OCI-LY1 (cell line): ENCODE data around the gene LIM2.

Experiments
- EZH2 ChIP-seq: fragments of 200-600 bp; sonication (generic), shearing (Covaris generic); IDR thresholded peaks from 2 replicates; pipeline ENCODE4 v1.8.0; 2017; ENCODE audit warnings: borderline replicate concordance, mixed run types, mild to moderate bottlenecking, antibody characterized with exemption, low read length, moderate library complexity, mixed read lengths
- TF ChIP-seq, protein P1 (sequence below): fragments of 200-600 bp; sonication (generic), shearing (Covaris generic); IDR thresholded peaks from 2 replicates; pipeline ENCODE4 v1.5.1; 2017; ENCODE audit warnings: mild to moderate bottlenecking, antibody characterized with exemption, low read length, moderate library complexity, mixed read lengths

GRCh38 chr19:51417810-51418157 is 30.0 kb upstream of the LIM2 start:
- TF ChIP-seq, protein P1, sequence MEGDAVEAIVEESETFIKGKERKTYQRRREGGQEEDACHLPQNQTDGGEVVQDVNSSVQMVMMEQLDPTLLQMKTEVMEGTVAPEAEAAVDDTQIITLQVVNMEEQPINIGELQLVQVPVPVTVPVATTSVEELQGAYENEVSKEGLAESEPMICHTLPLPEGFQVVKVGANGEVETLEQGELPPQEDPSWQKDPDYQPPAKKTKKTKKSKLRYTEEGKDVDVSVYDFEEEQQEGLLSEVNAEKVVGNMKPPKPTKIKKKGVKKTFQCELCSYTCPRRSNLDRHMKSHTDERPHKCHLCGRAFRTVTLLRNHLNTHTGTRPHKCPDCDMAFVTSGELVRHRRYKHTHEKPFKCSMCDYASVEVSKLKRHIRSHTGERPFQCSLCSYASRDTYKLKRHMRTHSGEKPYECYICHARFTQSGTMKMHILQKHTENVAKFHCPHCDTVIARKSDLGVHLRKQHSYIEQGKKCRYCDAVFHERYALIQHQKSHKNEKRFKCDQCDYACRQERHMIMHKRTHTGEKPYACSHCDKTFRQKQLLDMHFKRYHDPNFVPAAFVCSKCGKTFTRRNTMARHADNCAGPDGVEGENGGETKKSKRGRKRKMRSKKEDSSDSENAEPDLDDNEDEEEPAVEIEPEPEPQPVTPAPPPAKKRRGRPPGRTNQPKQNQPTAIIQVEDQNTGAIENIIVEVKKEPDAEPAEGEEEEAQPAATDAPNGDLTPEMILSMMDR = no peak
- TF ChIP-seq EZH2 = no peak
